ENCODE data around the gene EXD3.
A peak's percentile ranks its signal among the peaks of the same experiment; 100 is the strongest.

The EXD3 gene

GRCh38 chr9:137446851-137447471, 24.0 kb upstream of the EXD3 start:
- DNase-seq = no peak

- no peak for DNase-seq
Observed at GRCh38 chr9:137445930-137446431, 23.0 kb upstream of the EXD3 start.

- DNase-seq = peak; percentile 92
Observed at GRCh38 chr9:137445275-137445807, 22.4 kb upstream of the EXD3 start.

GRCh38 chr9:137444106-137444790, 21.3 kb upstream of the EXD3 start:
- no peak for DNase-seq

- no peak for DNase-seq
Observed at GRCh38 chr9:137441935-137442321, 19.0 kb upstream of the EXD3 start.

GRCh38 chr9:137441289-137441934, 18.4 kb upstream of the EXD3 start, which contains the start of gene ENTPD8:
Gene ENTPD8 (minus strand): TSS chr9:137441357. CDS start chr9:137438285, 3,072 bp downstream.
- peak; percentile 38 for DNase-seq

- DNase-seq = no peak
Observed at GRCh38 chr9:137439158-137439714, 16.3 kb upstream of the EXD3 start.

- DNase-seq = no peak
Observed at GRCh38 chr9:137438591-137439157, 15.7 kb upstream of the EXD3 start.

GRCh38 chr9:137437691-137438590, 15.0 kb upstream of the EXD3 start:
- DNase-seq = no peak

- no peak for DNase-seq
Observed at GRCh38 chr9:137436761-137437600, 14.0 kb upstream of the EXD3 start.

- peak; percentile 64 for DNase-seq
Observed at GRCh38 chr9:137435980-137436760, 13.2 kb upstream of the EXD3 start.

- no peak for DNase-seq
Observed at GRCh38 chr9:137435381-137435891, 12.5 kb upstream of the EXD3 start.

GRCh38 chr9:137434498-137435380, 11.8 kb upstream of the EXD3 start:
- DNase-seq = peak; percentile 34

- no peak for DNase-seq
Observed at GRCh38 chr9:137433916-137434431, 11.0 kb upstream of the EXD3 start.

GRCh38 chr9:137433349-137433915, 10.5 kb upstream of the EXD3 start:
- no peak for DNase-seq

GRCh38 chr9:137432687-137433348, 9.9 kb upstream of the EXD3 start:
- DNase-seq = no peak

- DNase-seq = no peak
Observed at GRCh38 chr9:137431416-137431931, 8.5 kb upstream of the EXD3 start.
